ENCODE data around the gene HSPB8.

HSPB8 gene

GRCh38 chr12:119235197-119235751, 56.5 kb downstream of the HSPB8 start:
- DNase-seq (ENCODE audit: low read depth): no peak
- TF ChIP-seq CTCF (conservative IDR thresholded peaks at IDR 0.05; ENCODE audit: low read depth, low read length): peak; percentile 58
- H3K4me3 ChIP-seq (ENCODE audit: low read length): no peak overlapping the region

- DNase-seq (ENCODE audit: low read depth): no peak
- no peak for TF ChIP-seq CTCF (conservative IDR thresholded peaks at IDR 0.05; ENCODE audit: low read depth, low read length)
- no peak overlapping the region for H3K4me3 ChIP-seq (ENCODE audit: low read length)
These were observed 57.6 kb downstream of the HSPB8 start for GRCh38 chr12:119236372-119236771.

- DNase-seq (ENCODE audit: low read depth): no peak
- TF ChIP-seq CTCF (conservative IDR thresholded peaks at IDR 0.05; ENCODE audit: low read depth, low read length): no peak
- no peak overlapping the region for H3K4me3 ChIP-seq (ENCODE audit: low read length)
These were observed 60.3 kb downstream of the HSPB8 start for GRCh38 chr12:119239040-119239439.

GRCh38 chr12:119241049-119241448, 62.3 kb downstream of the HSPB8 start:
- DNase-seq (ENCODE audit: low read depth): no peak

DNA sequence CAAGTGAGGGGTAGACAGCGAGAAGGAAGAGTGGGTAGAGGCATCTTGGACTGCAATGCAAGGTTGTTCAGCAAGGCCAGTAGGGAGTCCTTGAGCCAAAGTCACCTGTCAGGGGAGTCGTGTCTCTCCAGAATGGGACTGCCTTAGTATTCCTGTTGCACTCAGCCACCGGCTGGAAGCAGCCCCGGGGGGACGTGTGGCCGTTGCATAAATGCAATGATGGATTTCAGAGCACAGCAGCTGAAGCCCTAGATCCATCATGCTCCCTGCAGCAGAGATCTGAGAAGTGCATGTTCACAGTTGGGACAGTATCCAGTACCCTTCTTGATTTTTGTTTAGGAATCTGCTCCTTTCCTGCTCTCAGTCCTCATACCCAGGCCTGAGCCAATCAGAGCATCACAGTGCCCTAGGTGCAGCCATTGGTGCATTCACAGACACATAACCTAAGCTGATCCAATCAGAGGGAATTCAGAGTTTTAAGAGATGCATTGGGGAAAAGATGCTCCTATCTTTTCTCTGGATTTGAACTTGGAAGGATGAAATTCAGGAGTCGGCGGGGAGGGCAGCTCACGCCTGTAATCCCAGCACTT, 62.9 kb downstream of the HSPB8 start:
- H3K4me3 ChIP-seq (ENCODE audit: low read length): no peak overlapping the region
- no peak for TF ChIP-seq CTCF (conservative IDR thresholded peaks at IDR 0.05; ENCODE audit: low read depth, low read length)
- no peak for DNase-seq (ENCODE audit: low read depth)

More at GRCh38 chr12:119241049-119241448, 62.3 kb downstream of the HSPB8 start:
- no peak for TF ChIP-seq CTCF (conservative IDR thresholded peaks at IDR 0.05; ENCODE audit: low read depth, low read length)
- H3K4me3 ChIP-seq (ENCODE audit: low read length): no peak overlapping the region

Data from retinal pigment epithelial cell (primary cell).